A549 (cell line): ENCODE measurements around the gene SHOC2. TPM values are rescaled to one million over a fixed set of nuclear protein-coding genes. Genes with fewer than 3 reads are reported as not detected.

Experiments used
- ATAC-seq, 2 experiments: fragments of 200-7000 bp in 1 of 2; fragments of >200 bp in 1 of 2; cut with Nextera tagmentation in 1 of 2; cut with Tn5 transposase in 1 of 2; 3 replicates each; pipeline versions ENCODE4 v1.8.0 to v1.9.1; 2018 to 2020; ENCODE audit warnings: mild to moderate bottlenecking in 1 of 2, moderate library complexity in 1 of 2
- CTCF ChIA-PET: fragments of 300-600 bp; sonication (Branson Sonifier 250); formaldehyde crosslinking; extraction: SDS; loops from one replicate; lab custom pipeline; 2021; ENCODE audit warnings: antibody characterized with exemption, inconsistent platforms; lab: Yijun Ruan, JAX
- POLR2A ChIA-PET: fragments of 350-600 bp; formaldehyde crosslinking; extraction: SDS; loops from one replicate; lab custom pipeline; 2021; ENCODE audit warnings: antibody characterized with exemption, inconsistent platforms; lab: Yijun Ruan, JAX
- DNase-seq, 2 experiments: peaks; one replicate each; pipeline versions ENCODE4 v3.0.0 to v3.0.0-alpha.2; 2011 to 2016; ENCODE audit warnings: low read depth in 1 of 2, low spot score in 1 of 2
- FAIRE-seq: peaks from 2 replicates; lab custom pipeline; 2011; peaks lifted over from hg19 to GRCh38; lab: Jason Lieb, UNC
- H3K27ac ChIP-seq, 2 experiments: fragments of >200 bp; sonication (Bioruptor Twin); formaldehyde crosslinking; 3 replicates each; pipeline ENCODE4 v1.5.1; 2016 to 2017
- H3K4me1 ChIP-seq: fragments of >200 bp; sonication (Bioruptor Twin); formaldehyde crosslinking; 3 replicates; pipeline ENCODE4 v1.6.1; 2016
- H3K4me2 ChIP-seq: fragments of >200 bp; sonication (Bioruptor Twin); formaldehyde crosslinking; 3 replicates; pipeline ENCODE4 v1.6.1; 2016
- H3K4me3 ChIP-seq: fragments of >200 bp; sonication (Bioruptor Twin); formaldehyde crosslinking; 3 replicates; pipeline ENCODE4 v1.5.1; 2016
- H3K9me3 ChIP-seq: fragments of >200 bp; sonication (Bioruptor Twin); formaldehyde crosslinking; 3 replicates; pipeline ENCODE4 v1.6.1; 2016
- BCL3 ChIP-seq: fragments of >200 bp; sonication (Bioruptor Twin); formaldehyde crosslinking; IDR thresholded peaks from 3 replicates; pipeline ENCODE4 v1.6.1; 2016
- CBX2 ChIP-seq: fragments of 200-600 bp; sonication (generic); IDR thresholded peaks from 2 replicates; pipeline ENCODE4 v1.6.1; 2016; ENCODE audit warnings: low read depth, mild to moderate bottlenecking, borderline replicate concordance
- CEBPB ChIP-seq, 2 experiments: fragments of >200 bp in 1 of 2; sonication (Bioruptor Twin) in 1 of 2; formaldehyde crosslinking in 1 of 2; IDR thresholded peaks; 2 replicates each; pipeline ENCODE4 v1.6.1; 2012 to 2016
- CTCF ChIP-seq: fragments of >200 bp; sonication (Bioruptor Twin); formaldehyde crosslinking; IDR thresholded peaks from 3 replicates; pipeline ENCODE4 v1.5.1; 2016
- E2F6 ChIP-seq: IDR thresholded peaks from 2 replicates; pipeline ENCODE4 v1.6.1; 2012; ENCODE audit warnings: low read depth, borderline replicate concordance
- EHMT2 ChIP-seq: fragments of 200-600 bp; sonication (generic); IDR thresholded peaks from 2 replicates; pipeline ENCODE4 v1.6.1; 2016; ENCODE audit warnings: antibody characterized with exemption, low read depth, mild to moderate bottlenecking, moderate library complexity
- ESRRA ChIP-seq: fragments of 150-350 bp; IDR thresholded peaks from 2 replicates; pipeline ENCODE4 v1.6.1; 2014; ENCODE audit warnings: mild to moderate bottlenecking, low read length, borderline replicate concordance
- FOSB ChIP-seq: fragments of 250-450 bp; sonication (Bioruptor Pico); IDR thresholded peaks from 2 replicates; pipeline ENCODE4 v1.5.0; 2020; ENCODE audit warnings: mild to moderate bottlenecking, moderate library complexity
- FOXS1 ChIP-seq: fragments of 250-450 bp; sonication (Bioruptor Pico); IDR thresholded peaks from 2 replicates; pipeline ENCODE4 v1.5.0; 2020; ENCODE audit warnings: mild to moderate bottlenecking, moderate library complexity
- HES2 ChIP-seq: fragments of >200 bp; sonication (Bioruptor Twin); formaldehyde crosslinking; IDR thresholded peaks from 2 replicates; pipeline ENCODE4 v1.6.1; 2016
- JUN ChIP-seq, 2 experiments: fragments of >200 bp; sonication (Bioruptor Twin); formaldehyde crosslinking; IDR thresholded peaks; 2 replicates in 1 of 2; 3 replicates in 1 of 2; pipeline ENCODE4 v1.6.1; 2016 to 2017
- KDM5A ChIP-seq: fragments of 200-600 bp; sonication (generic); IDR thresholded peaks from 2 replicates; pipeline ENCODE4 v1.6.1; 2016; ENCODE audit warnings: antibody characterized with exemption, mild to moderate bottlenecking
- MAX ChIP-seq: IDR thresholded peaks from 2 replicates; pipeline ENCODE4 v1.6.1; 2012
- MAZ ChIP-seq: fragments of 150-350 bp; IDR thresholded peaks from 2 replicates; pipeline ENCODE4 v1.6.1; 2014; ENCODE audit warnings: antibody characterized with exemption, low read depth, low read length, borderline replicate concordance
- NPAS2 ChIP-seq: fragments of 250-450 bp; sonication (Bioruptor Pico); IDR thresholded peaks from 2 replicates; pipeline ENCODE4 v1.8.0; 2022; ENCODE audit warnings: mild to moderate bottlenecking, moderate library complexity, borderline replicate concordance
- NR3C1 ChIP-seq: fragments of >200 bp; sonication (Bioruptor Twin); formaldehyde crosslinking; IDR thresholded peaks from 3 replicates; pipeline ENCODE4 v1.6.1; 2017
- PBX3 ChIP-seq: IDR thresholded peaks from 2 replicates; pipeline ENCODE4 v1.6.1; 2012
- POLR2AphosphoS2 ChIP-seq: conservative IDR thresholded peaks from 2 replicates; pipeline ENCODE4 v1.6.1; 2012; ENCODE audit warnings: low read length, improper control_type of control experiment, inconsistent platforms
- RAD21 ChIP-seq, 2 experiments: fragments of >200 bp in 1 of 2; sonication (Bioruptor Twin) in 1 of 2; formaldehyde crosslinking in 1 of 2; IDR thresholded peaks in 1 of 2; conservative IDR thresholded peaks in 1 of 2; 2 replicates in 1 of 2; 3 replicates in 1 of 2; pipeline ENCODE4 v1.6.1; 2012 to 2018; ENCODE audit warnings: inconsistent platforms in 1 of 2
- RCOR1 ChIP-seq: fragments of 150-350 bp; IDR thresholded peaks from 2 replicates; pipeline ENCODE4 v1.6.1; 2014; ENCODE audit warnings: antibody characterized with exemption, low read length, low read depth
- SREBF2 ChIP-seq: fragments of 450-650 bp; IDR thresholded peaks from 2 replicates; pipeline ENCODE4 v1.6.1; 2014; ENCODE audit warnings: mild to moderate bottlenecking, moderate library complexity
- TFCP2L1 ChIP-seq: fragments of 250-450 bp; sonication (Bioruptor Pico); IDR thresholded peaks from 2 replicates; pipeline ENCODE4 v1.5.0; 2021; ENCODE audit warnings: mild to moderate bottlenecking
- ZC3H11A ChIP-seq: fragments of 450-650 bp; IDR thresholded peaks from 2 replicates; pipeline ENCODE4 v1.6.1; 2014; ENCODE audit warnings: antibody characterized with exemption, mild to moderate bottlenecking
- ZFP36 ChIP-seq: fragments of 450-650 bp; IDR thresholded peaks from 2 replicates; pipeline ENCODE4 v1.6.1; 2014; ENCODE audit warnings: borderline replicate concordance; ENCODE audit not compliant: partially characterized antibody
- WGBS: methylation state at CpG from one replicate; pipeline ENCODE4 v1.1.6; 2017; ENCODE audit errors: missing lambda C conversion rate; 5-methylcytosine and 5-hydroxymethylcytosine counted together
- polyA plus RNA-seq, 4 experiments: library from polyadenylated mRNA; depleted of rRNA in 3 of 4; stranded (reverse); fragments of >200 nt; fragmentation: RNase III in 1 of 4; extraction: RNeasy Plus Mini Kit Qiagen cat#74134 plus additional on column Dnase treatment in 1 of 4; gene quantifications; 2 replicates in 3 of 4; 3 replicates in 1 of 4; pipeline ENCODE4 v1.2.3, GENCODE V29; 2011 to 2017

Gene SHOC2
- polyA plus RNA-seq, 2 of the 4 experiments (the other 2 are of a cell fraction): 20.5 to 32.1 TPM

GRCh38 chr10:110995301-110995700, 75.9 kb downstream of the SHOC2 start:
- WGBS: 79% methylated on average over 2 of the region's 2 CpGs
- ChIA-PET CTCF (interaction anchor here (0.8 to 1.0 kb wide), 2 partner anchors 32 to 385 kb away, joined by 3 read pairs; no protein-coding TSS in a partner anchor), POLR2A (no interaction called here)
- TF ChIP-seq POLR2AphosphoS2 (no peak), RAD21 (conservative IDR thresholded peaks at IDR 0.05 in 1 of 2, IDR thresholded peaks at IDR 0.05 in 1 of 2) (no peak), ZC3H11A (no peak), FOSB (no peak), FOXS1 (CRISPR knock-in tag) (no peak), NR3C1 (no peak), SREBF2 (no peak), EHMT2 (no peak), CEBPB (IDR thresholded peaks at IDR 0.05) (no peak), TFCP2L1 (CRISPR knock-in tag) (no peak)
- Histone ChIP-seq H3K27ac (no peak overlapping the region), H3K4me2 (no peak overlapping the region), H3K4me3 (no peak overlapping the region), H3K4me1 (no peaks in the 10 kb centered on the region; the same call in 2 of the 3 replicates), H3K9me3 (no peaks in the 10 kb centered on the region)
- DNase-seq (no peak), FAIRE-seq (no peak), ATAC-seq (no peak)

GRCh38 chr10:110996256-110996655, 76.9 kb downstream of the SHOC2 start:
- Histone ChIP-seq H3K4me2 (no peak overlapping the region), H3K4me3 (no peak overlapping the region)
- no peak for DNase-seq
- 87% methylated on average over 6 of the region's 6 CpGs for WGBS
- TF ChIP-seq E2F6 (no peak), BCL3 (no peak), PBX3 (no peak), ESRRA (no peak), MAX (no peak), ZC3H11A (no peak), RCOR1 (no peak), NPAS2 (no peak), MAZ (no peak), KDM5A (no peak), CEBPB (IDR thresholded peaks at IDR 0.05) (no peak), CTCF (no peak), HES2 (no peak), ZFP36 (no peak), CBX2 (no peak), JUN (IDR thresholded peaks at IDR 0.05) (no peak)
- TF ChIP-seq, all 56 proteins: peak for 0
- FAIRE-seq: no peak
- no peak overlapping the region for H3K27ac ChIP-seq
- H3K4me1 ChIP-seq: no peaks in the 10 kb centered on the region; the same call in 2 of the 3 replicates
- POLR2A ChIA-PET: no interaction called here
- H3K9me3 ChIP-seq: no peaks in the 10 kb centered on the region
- CTCF ChIA-PET: interaction anchor here (0.8 to 1.0 kb wide), 2 partner anchors 33 to 386 kb away, joined by 3 read pairs; no protein-coding TSS in a partner anchor
- no peak for ATAC-seq
